ENCODE measurements around the gene CRYBG3.

DNA sequence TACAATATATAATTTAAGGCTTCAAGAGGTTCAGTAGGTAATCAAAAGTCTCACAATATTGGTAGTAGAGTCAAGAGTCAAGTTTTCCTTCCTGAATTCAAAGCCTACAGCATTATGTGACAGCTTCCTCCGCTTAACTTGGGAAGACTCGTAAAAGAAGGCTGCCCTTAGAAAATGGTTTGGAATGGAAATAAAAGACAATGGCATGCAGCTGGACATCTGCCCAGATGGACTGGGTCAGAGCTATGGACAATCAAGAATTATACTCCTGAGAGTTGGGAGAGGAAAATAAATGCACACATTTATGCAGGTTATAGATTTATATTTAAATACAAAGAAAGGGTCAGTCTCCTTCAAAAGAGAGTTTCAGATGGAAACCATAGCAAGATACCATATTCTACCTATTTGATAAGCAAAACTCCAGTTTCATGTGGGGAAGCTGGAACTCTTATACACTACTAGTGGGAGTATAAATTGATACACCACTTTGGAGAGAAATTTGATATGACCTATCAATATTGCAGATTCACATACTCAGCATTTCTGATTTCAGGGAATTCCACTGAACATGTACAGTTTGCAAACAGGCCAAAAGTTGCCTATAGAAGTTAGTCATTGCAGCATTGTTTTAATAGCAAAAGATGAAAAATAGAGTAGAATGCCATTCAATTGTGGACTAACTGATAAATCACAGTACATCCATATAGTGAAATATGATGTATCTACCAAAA lies 6.1 kb downstream of the CRYBG3 start:
- TF ChIP-seq AFF4 (CRISPR knock-in tag; IDR thresholded peaks at IDR 0.05) (no peak), ZSCAN29 (CRISPR knock-in tag; conservative IDR thresholded peaks at IDR 0.05) (no peak), FOXP1 (IDR thresholded peaks at IDR 0.05) (no peak), FOXP1 (CRISPR knock-in tag; IDR thresholded peaks at IDR 0.05) (no peak), ARNTL (CRISPR knock-in tag; IDR thresholded peaks at IDR 0.05) (no peak), ATF1 (CRISPR knock-in tag; IDR thresholded peaks at IDR 0.05) (no peak), ZFP37 (CRISPR knock-in tag; IDR thresholded peaks at IDR 0.05; ENCODE audit: borderline replicate concordance) (no peak), FOXJ3 (CRISPR knock-in tag; IDR thresholded peaks at IDR 0.05; ENCODE audit: borderline replicate concordance) (no peak), PCBP1 (IDR thresholded peaks at IDR 0.05; ENCODE audit: borderline replicate concordance, low read depth, low read length) (no peak), GTF3A (CRISPR knock-in tag; conservative IDR thresholded peaks at IDR 0.05) (no peak)
